Testis (tissue), 2 donors: ENCODE measurements around the gene MRPL48.

Source experiments
- POLR2A ChIP-seq: fragments of 450-650 bp; IDR thresholded peaks from one replicate; pipeline ENCODE4 v1.6.1; 2017; ENCODE audit warnings: antibody characterized with exemption, mild to moderate bottlenecking, moderate library complexity
- TF ChIP-seq, protein P1 (sequence below), 3 experiments: fragments of 450-650 bp in 2 of 3; fragments of 200-600 bp in 1 of 3; sonication (generic) in 1 of 3; IDR thresholded peaks; one replicate each; pipeline ENCODE4 v1.5.1; 2016 to 2019; ENCODE audit warnings: antibody characterized with exemption in 3 of 3, mild to moderate bottlenecking in 2 of 3, moderate library complexity in 1 of 3

DNA sequence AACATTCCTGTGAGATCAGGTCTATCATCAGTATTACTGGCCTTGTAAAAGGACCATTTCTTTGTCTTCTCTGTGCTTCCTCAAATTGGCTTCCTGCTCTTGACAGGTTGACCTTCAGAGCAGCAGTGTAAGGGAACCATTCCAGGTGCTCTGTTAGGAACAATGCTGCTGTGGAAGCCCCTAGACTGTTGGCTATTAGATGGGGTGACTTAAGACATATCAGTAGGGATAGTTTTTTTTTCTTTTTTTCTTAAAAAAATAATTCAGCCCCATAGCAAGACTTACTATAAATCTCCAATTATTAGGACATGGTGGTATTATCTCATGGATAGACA is 51.4 kb downstream of the MRPL48 start:
- TF ChIP-seq, protein P1, sequence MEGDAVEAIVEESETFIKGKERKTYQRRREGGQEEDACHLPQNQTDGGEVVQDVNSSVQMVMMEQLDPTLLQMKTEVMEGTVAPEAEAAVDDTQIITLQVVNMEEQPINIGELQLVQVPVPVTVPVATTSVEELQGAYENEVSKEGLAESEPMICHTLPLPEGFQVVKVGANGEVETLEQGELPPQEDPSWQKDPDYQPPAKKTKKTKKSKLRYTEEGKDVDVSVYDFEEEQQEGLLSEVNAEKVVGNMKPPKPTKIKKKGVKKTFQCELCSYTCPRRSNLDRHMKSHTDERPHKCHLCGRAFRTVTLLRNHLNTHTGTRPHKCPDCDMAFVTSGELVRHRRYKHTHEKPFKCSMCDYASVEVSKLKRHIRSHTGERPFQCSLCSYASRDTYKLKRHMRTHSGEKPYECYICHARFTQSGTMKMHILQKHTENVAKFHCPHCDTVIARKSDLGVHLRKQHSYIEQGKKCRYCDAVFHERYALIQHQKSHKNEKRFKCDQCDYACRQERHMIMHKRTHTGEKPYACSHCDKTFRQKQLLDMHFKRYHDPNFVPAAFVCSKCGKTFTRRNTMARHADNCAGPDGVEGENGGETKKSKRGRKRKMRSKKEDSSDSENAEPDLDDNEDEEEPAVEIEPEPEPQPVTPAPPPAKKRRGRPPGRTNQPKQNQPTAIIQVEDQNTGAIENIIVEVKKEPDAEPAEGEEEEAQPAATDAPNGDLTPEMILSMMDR (IDR thresholded peaks at IDR 0.05) = no peak
- TF ChIP-seq POLR2A = no peak
